ENCODE data around the gene SLC16A3.

GRCh38 chr17:82200135-82200534 lies 28.7 kb upstream of the SLC16A3 start:
- TF ChIP-seq POLR2A (IDR thresholded peaks at IDR 0.05): no peak
- TF ChIP-seq CTCF (IDR thresholded peaks at IDR 0.05): no peak

All from heart left ventricle (tissue), 13 donors.